AG04450 (cell line): ENCODE data around the gene ESR1. TPM values are rescaled to one million over a fixed set of nuclear protein-coding genes. Genes with fewer than 3 reads are reported as not detected.

ENCODE experiments used
- CTCF ChIA-PET: fragments of 300-600, 350-600 bp; formaldehyde crosslinking; extraction: SDS; loops from one replicate; lab custom pipeline; 2022; ENCODE audit warnings: antibody characterized with exemption, inconsistent platforms; lab: Charles Lee
- POLR2A ChIA-PET: fragments of 350-600 bp; formaldehyde crosslinking; extraction: SDS; loops from one replicate; lab custom pipeline; 2021; ENCODE audit warnings: antibody characterized with exemption, inconsistent platforms; lab: Yijun Ruan, JAX
- DNase-seq: peaks from one replicate; pipeline ENCODE4 v3.0.0-alpha.2; 2011; ENCODE audit warnings: low read depth, low spot score
- H3K27ac ChIP-seq: one replicate; pipeline ENCODE4 v1.5.1; 2012; ENCODE audit warnings: low read depth, low read length, control low read depth
- H3K27me3 ChIP-seq: one replicate; pipeline ENCODE4 v1.6.0; 2012; ENCODE audit warnings: low read length; ENCODE audit not compliant: control insufficient read depth, insufficient read depth
- H3K4me3 ChIP-seq: 2 replicates; pipeline ENCODE4 v1.5.1; 2011; ENCODE audit warnings: mild to moderate bottlenecking, low read depth, low read length, control low read depth
- H3K9me3 ChIP-seq: 2 replicates; pipeline ENCODE4 v1.5.1; 2012; ENCODE audit warnings: low read length; ENCODE audit not compliant: control insufficient read depth, insufficient read depth
- polyA plus RNA-seq: library from polyadenylated mRNA; depleted of rRNA; stranded (reverse); fragments of >200 nt; gene quantifications from 2 replicates; pipeline ENCODE4 v1.2.3, GENCODE V29; 2011
- TF ChIP-seq, protein P1 (sequence below): IDR thresholded peaks from 2 replicates; pipeline ENCODE4 v1.5.1; 2011; ENCODE audit warnings: low read depth, low read length, control low read depth, inconsistent platforms

Gene ESR1
- polyA plus RNA-seq, 1 experiment: 0.02 TPM

DNA sequence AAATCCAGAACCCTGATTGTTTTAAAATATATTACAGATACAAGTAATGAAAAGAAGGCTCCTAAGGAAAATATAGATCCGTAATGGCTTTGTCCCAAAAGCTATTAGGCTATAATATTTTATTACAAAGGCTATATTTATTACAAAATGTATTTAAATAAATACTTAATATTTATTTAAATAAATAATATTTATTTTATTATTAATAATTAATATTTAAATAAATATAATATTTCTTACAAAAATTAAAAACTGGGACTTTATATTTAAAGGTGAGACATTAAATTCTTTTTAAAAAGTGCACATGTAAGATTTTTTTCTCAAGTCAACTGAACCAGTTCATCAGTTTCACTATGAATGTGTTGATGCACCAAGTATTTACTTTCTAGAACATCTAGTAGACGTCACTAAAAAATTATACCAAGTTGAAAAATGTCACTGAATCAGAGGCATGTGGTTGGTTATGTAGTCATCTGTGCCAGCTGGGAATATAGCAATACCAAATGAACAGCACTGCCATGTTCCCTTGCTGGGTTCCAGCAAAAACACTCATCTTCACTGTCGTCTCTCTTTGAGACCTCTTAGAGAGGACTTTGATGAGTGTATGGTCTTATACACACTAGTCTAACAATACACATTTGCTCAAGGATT, 278.9 kb downstream of the ESR1 start:
- POLR2A ChIA-PET: no interaction called here
- Histone ChIP-seq H3K9me3 (no peaks in the 10 kb centered on the region), H3K27ac (no peak overlapping the region), H3K27me3 (no peaks in the 10 kb centered on the region), H3K4me3 (no peak overlapping the region)
- CTCF ChIA-PET: no interaction called here
- DNase-seq: no peak
- TF ChIP-seq, protein P1, sequence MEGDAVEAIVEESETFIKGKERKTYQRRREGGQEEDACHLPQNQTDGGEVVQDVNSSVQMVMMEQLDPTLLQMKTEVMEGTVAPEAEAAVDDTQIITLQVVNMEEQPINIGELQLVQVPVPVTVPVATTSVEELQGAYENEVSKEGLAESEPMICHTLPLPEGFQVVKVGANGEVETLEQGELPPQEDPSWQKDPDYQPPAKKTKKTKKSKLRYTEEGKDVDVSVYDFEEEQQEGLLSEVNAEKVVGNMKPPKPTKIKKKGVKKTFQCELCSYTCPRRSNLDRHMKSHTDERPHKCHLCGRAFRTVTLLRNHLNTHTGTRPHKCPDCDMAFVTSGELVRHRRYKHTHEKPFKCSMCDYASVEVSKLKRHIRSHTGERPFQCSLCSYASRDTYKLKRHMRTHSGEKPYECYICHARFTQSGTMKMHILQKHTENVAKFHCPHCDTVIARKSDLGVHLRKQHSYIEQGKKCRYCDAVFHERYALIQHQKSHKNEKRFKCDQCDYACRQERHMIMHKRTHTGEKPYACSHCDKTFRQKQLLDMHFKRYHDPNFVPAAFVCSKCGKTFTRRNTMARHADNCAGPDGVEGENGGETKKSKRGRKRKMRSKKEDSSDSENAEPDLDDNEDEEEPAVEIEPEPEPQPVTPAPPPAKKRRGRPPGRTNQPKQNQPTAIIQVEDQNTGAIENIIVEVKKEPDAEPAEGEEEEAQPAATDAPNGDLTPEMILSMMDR: no peak

DNA sequence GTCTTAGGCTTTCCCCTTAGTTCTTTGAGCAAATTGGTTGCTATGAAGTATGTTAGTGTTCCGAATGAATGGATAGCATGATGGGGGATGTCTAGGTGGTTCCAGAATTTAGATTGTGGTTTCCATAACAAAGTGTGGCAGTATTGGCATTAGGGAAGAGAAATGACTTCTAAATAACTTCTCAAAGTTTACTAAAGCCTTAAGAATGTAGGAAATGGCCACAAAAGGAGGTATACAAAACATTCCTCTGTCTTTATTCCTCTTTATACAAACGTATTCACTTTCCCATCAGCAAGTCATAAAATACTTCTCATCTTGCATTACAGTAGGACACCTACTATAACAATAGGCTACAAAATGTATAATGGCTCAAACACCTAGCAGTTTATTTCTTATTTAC, 279.6 kb downstream of the ESR1 start:
- CTCF ChIA-PET: no interaction called here
- Histone ChIP-seq H3K9me3 (no peaks in the 10 kb centered on the region), H3K27ac (no peak overlapping the region), H3K4me3 (no peak overlapping the region), H3K27me3 (no peaks in the 10 kb centered on the region)
- TF ChIP-seq, protein P1: no peak
- POLR2A ChIA-PET: no interaction called here
- DNase-seq: no peak

DNA sequence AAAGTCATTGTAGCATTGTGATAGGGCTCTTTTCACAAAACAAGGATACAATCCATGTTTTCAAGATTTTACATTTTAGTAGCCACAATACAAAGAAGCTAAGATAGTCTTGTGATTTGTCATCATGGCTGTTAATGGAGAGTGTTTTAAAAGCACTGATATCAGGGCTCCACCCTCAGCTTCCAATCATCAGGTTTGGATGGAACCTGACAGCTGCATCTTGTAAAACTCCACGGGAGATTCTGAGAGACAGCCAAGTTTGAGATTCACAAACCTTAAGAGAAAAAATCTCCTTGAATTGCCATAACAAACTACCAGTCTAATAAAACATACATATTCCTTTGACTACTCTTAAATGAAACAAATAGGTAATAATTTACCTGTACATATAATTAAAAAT, 280.2 kb downstream of the ESR1 start:
- no peaks in the 10 kb centered on the region for H3K9me3 ChIP-seq
- CTCF ChIA-PET: no interaction called here
- POLR2A ChIA-PET: no interaction called here
- TF ChIP-seq, protein P1: no peak
- no peak for DNase-seq
- no peaks in the 10 kb centered on the region for H3K27me3 ChIP-seq
- H3K4me3 ChIP-seq: no peak overlapping the region
- no peak overlapping the region for H3K27ac ChIP-seq

DNA sequence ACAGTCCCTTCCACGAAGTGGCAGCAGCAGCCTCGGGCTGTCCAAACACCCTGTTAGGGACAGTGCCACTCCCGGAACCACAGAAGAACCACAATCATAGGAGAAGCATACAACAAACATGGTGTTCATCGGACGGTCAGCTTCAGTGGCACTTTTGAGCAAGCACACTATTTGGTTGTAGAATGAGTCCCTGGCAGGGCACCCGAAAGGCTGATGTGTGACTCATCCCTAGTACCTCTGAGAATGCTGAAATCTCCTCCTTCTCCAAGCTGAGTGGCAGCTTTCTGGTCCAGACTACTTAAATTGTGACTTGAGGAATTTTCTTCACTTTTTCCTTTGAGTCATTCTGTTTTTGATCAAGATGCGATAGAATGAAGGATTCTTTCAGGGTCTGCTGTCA, 282.5 kb downstream of the ESR1 start:
- ChIA-PET POLR2A (no interaction called here), CTCF (interaction anchor here (0.9 kb wide), 1 partner anchor 330 kb away, joined by 3 read pairs; no protein-coding TSS in a partner anchor)
- Histone ChIP-seq H3K27me3 (no peaks in the 10 kb centered on the region), H3K4me3 (no peak overlapping the region), H3K9me3 (no peaks in the 10 kb centered on the region; the same call in 1 of the 2 replicates), H3K27ac (no peak overlapping the region)
- DNase-seq: no peak
- TF ChIP-seq, protein P1: no peak

DNA sequence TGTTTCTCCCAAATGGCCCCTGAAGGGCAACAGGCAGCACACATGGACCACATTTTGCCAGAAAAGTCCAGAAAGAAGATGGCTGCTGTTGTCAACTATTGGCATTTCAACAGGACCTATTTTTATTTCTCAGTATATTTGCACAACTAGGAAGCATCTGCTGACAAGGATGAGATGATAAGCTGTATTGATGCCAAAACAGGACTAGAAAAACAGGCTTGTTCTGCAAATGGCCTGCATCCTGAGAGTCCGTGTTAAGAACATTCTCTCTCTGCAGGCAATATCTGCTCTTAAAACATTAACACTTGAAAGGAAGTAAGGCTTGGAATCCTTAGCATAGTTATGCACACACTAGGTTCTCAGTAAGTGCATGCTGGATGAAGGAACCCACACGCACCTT, 283.7 kb downstream of the ESR1 start:
- Histone ChIP-seq H3K27ac (no peak overlapping the region), H3K4me3 (no peak overlapping the region), H3K27me3 (no peaks in the 10 kb centered on the region), H3K9me3 (peaks cover 5% of the 10 kb centered on the region)
- TF ChIP-seq, protein P1: no peak
- ChIA-PET CTCF (no interaction called here), POLR2A (no interaction called here)
- no peak for DNase-seq
